Activated T-cell treated with anti-CD3 and anti-CD28 coated beads for 4 hours (primary cell): Measurements from ENCODE around the gene DLG2.

Experiments used
- DNase-seq: peaks from one replicate; pipeline ENCODE4 v3.0.0-alpha.2; 2020

The DLG2 gene

DNA sequence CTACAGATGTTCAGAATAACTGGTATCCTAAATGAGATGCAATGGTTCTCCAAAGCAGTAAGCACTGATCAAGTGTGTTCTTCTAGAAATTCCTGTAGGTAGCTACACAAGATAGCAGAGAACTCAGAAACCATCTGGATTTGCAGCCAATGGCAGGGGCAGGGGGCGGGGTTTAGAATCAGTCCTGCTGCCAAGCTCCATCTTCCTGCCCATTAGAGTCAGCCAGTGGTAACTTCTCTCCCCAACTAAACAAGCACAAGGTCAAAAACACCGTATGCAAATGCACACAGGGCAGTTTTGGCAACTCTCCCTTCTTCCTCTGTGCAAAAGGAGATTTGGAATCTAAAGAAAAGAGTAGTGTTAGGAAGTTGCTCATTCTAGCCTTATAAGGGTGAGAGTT lies 2103.5 kb downstream of the DLG2 start:
- no peak for DNase-seq

DNA sequence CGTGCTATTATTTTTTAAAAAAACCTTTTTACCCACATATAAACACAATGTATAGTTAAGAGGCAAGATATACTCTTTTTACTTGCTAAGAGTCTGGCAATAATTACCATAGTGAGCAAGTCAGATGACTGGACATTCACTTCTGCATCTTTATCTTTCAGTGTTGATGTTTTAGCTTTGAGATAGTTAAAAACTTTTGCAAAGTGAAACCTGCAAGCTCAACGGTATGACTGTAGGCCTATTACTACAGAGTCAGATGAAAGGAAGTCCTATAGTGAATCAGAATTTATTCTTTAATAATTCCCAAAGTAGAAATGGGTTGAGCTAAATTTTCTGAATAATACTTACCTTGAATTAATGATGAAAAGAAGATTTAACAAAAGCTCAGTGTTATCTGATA lies 2104.2 kb downstream of the DLG2 start:
- DNase-seq = no peak

DNA sequence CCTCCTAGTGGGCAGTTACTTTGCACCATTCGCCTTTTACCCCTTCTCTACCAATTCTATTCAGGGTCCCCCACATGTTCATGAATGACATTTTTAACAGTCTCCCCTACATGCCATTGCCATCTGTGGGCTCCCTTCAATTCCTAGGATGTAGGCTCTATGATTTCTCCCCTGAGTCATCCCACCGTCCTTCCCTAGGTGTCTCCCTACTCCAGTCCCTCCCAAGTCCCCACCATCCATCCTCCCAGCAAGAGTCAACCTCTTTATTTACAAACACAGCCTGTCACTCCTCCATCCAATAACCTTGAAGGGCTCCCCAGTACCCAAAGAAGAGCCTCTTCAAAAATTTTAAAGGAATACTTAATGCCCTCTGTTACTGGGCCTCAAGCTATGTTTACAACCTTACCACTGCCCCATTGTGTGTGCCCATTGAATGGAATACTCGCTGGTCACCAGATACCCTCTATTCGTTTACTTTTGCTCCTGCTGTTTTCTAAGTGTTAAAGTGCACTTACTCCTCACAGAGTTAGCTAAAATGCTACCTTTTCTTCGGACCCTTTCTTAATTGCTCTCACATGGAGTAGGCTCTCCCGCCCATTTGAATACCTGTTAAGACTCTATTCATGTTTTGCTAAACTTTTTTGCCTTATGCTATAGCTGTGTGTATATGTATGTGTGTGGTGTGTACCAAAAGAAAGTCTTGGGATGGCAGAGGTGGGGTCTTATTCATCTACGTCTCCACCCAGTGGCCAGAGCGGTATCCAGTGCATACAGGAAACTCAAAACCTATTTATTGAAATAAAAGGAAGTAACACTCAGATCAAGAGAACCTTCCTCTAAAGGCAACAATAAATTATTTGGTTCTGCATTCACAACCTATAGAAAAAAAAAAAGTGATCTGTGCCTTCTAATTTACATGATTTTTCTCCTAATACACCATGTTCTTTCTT lies 2105.2 kb downstream of the DLG2 start:
- no peak for DNase-seq

DNA sequence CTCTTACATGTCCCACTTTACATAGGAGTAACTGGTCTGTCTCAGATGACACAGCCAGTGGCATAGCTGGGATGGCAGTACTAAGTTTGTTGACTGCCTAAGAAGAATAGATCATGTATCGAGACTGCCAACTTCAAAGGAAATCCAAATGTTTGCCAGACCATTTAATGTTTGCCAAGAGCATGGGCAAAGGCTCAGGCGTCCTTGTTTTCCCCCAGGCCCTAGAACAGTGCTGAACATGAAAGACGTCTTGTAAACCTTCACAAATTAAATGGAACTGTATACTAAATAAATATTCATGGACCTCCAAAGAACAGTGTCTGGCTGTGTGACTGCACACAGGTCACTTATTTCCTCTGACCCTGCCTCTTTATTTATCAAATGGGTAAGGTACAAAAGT lies 2106.3 kb downstream of the DLG2 start:
- no peak for DNase-seq

DNA sequence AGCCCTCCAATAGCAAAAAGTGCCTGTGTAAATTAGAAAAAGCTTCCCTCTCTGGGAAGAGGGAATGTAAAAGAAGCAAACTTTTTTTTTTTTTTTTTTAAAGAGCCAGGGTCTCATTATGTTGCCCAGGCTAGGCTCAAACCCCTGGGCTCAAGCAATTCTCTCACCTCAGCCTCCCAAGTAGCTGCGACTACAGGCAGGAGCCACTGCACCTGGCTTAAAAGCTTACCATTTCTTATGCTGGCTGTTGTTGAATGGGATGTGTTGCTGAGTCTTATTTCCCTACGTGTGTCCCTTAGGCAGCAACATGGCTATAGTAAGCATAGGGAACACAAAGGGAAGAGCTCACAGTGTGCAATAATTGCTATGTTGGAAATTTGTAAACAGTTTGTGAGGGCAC lies 2115.5 kb downstream of the DLG2 start:
- DNase-seq = no peak

DNA sequence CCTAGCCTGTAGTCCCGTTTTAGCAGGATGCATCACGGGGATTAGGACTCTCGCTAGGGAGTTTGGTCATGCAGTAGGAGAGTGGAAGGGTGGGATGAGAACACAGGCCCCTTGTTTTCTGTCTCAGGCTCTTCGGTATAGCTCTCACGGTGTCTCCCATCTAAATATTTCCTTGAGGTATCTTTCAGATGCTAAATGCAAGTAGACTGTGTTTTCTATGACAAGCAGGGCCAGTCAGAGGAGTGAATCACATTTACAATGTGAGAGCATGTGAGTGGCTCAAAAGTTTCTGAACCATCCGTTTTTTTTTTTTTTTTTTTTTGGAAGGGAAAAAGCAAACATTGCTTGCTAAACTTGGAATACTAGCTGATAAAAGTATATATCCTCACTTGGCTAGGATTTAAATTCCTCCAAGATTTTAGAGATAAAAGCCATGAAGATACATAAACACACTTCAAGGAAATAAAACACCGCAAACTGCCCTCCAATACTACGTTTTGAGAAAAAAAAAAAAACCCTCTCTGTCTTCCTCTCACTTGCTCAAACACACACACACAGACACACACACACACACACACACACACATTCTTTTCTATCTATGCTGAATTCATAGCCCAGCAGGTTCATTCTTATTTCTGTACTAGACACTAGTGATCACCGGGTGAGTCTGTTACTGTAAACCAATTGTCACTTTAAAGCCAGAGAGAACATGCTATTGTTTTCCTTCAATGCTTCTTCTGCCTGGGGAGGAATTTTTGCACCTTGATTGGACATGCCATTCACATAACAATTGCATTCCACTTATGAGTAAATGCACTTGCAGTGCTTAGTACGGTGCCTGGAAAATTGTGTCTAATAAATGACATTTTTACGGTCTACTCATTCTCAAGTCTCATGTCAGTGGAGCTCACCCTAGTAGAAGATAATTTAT lies 2116.3 kb downstream of the DLG2 start:
- no peak for DNase-seq

DNA sequence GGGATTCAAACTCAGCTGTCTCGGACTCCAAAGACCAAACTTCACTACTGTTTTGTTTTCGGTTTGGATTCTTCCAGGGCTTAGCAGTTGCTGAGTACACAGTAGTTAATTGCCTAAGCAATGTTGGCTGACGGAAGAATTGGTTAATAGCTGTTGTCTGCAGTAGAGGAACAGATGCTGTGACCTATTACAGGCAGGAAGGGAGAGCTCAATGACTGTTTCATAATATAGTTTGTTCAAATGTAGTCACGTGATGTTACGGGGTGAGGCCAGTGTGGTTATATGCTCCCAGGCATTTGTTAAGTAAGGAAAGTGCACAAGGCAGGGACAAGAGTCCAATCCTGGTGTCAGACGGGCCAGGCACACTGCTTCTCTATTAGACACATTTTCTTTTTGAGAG lies 2118.3 kb downstream of the DLG2 start:
- no peak for DNase-seq

DNA sequence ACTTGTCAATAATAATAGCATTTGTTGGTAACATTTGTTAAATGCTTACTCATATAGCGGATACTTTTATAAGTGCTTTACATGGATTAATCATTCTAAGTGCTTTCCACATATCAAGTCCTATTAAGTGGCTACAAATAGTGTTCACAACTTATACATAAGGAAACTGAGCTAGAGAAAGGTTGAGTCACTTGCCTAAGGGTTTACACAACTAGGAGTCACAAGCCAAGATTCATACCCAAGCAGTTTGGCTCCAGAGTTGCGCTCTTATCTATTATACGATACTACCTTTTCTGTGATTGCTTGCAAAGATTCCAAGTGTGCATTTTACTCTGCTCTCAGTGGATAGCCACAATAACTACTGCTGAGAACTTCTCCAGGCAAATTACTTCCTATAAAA lies 2125.1 kb downstream of the DLG2 start:
- DNase-seq = no peak

DNA sequence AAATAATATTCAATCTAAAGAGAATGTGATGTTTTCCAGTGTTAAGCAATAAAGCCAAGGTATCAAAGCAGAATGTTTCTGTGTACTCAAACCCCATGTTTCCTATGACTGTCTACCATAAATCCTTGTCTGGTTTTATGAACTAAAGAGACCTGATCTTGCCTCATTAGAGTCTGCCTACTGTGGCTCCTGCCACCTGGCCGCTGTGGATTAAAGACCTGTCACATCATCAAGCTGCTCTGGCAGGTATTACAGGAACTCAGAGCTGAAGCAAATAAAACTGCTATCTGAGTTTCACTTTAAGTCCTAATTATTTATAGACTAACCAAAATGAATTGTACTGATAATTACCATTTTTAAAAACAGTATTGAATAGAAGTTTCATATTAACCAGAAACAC lies 2133.2 kb downstream of the DLG2 start:
- no peak for DNase-seq

DNA sequence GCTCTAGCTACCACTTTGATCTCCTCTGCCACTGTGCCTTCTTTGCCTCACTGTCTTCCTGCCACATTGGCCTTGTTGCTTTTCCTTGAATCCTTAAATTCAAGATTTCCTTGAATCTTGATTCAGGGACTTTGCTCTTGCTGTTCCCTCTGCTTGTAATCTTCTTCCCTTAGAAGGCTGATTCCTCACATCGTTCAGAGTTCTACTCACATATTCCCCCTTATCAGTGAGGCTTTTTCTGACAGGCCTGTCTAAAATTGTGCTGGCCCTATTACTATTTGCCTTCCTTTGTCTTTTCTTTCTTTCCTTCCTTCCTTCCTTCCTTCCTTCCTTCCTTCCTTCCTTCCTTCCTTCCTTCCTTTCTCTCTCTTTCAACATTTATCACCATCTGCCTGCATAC lies 2134.1 kb downstream of the DLG2 start:
- no peak for DNase-seq

DNA sequence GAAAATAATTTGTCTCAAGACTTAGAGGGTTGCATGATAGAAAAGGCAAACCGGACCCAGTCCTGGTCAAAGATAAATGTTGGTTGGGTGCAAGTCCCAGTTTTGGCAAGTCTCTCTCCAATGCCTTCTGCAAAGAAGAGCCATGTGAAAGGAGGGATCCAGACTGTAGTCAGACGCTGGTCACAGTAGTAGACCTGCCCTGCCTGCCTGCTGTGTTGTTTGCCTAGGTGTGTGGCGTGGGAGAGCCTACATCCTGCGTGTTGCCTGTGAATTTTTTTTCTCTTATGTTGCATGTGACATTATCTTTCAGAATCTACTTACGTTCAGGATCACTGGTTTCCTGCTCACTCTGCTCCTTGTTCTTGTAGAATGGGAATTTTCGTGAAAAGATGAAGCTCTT lies 2143.3 kb downstream of the DLG2 start:
- no peak for DNase-seq

DNA sequence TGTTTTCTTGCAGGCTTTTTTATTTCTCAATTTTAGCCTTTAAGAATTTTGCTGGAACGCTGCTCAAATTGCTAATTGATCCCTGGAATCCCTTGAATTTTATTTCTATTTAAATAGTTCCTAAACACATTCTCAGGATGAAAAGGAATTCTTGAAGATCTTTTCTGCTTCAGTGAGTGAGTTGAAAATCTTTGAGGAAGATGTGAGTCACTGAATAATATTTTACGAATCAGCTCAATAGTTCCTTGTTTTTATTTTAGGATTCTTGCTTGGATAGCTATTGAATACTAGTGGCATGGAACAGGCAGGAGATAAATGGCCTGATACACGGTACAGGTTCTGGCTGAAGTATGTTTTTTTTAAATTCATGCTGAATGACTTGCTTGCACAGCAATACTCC lies 2146.3 kb downstream of the DLG2 start:
- no peak for DNase-seq

DNA sequence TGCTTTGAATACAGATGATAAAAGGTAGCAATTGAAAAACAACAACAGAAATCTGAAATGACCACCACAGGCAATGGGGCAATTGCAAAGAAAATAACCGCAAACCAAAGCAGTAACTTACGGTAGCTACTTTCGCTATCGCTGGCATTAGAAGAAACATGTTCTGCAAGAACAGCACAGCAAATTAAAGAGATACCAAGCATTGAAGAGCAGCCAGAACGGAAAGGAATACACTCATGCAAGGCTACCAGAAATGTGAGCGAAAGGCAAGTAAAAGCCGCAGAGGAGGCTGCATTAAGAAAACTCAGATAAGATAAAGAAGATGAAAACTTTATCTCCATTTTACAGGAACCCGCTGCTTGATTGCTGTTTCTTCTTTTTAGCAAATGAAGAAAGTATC lies 2146.9 kb downstream of the DLG2 start:
- no peak for DNase-seq

DNA sequence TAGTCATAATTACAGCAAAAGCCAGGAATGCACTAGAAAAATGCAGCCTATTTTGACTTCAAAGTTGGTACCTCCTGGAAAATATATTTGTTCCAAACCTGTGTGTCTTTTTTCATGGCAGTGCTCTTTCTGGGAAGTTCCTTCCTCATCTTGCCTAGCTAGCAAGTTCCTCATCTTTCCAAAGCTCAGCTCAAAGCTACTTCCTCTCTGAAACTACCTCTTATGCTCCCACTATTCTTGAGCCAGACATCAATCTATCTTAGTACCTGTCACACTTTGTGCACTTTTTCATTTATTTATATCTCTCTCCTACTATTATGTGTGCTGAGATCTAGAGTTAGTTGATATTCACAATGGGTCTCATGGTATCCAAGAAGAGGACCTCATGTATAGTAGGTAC lies 2149.4 kb downstream of the DLG2 start:
- DNase-seq = no peak

DNA sequence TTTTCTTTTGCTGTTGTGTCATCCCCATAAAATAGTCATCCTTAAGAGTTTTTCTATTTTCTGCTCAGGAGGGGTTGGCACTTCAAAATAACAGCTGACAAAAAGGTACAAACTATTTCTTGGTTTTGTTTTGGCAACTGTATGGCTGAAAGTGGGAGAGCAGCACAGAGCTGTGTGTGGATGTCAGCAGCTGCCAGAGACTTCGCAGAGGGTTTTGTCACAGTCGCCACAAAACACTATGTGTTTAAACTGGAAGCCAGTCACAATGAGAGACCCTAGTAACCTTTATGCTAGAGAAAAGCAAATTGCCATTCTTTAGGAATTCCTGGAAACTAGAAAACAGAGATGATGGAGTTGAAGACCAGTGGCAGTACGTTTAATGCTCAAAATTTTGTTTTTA lies 2151.4 kb downstream of the DLG2 start:
- DNase-seq = no peak

DNA sequence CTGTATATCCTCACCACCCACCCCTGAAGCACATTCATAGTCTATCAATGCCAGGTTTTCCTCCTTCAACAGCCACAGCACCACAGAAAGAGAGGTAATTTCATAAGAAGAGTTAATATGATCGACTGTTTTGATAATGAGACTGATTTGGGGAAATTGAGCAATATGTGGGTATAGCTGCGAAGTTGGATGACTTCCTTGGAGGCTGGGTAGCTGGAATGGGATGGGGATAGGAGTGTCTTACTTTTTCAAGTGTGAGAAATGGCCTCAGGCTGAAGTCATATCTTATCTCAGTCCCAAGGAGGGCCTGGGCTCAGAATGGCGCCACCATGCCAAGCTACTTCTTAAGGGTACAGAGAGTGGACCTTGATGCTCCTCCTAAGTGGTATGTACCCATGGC lies 2153.4 kb downstream of the DLG2 start:
- DNase-seq = no peak

DNA sequence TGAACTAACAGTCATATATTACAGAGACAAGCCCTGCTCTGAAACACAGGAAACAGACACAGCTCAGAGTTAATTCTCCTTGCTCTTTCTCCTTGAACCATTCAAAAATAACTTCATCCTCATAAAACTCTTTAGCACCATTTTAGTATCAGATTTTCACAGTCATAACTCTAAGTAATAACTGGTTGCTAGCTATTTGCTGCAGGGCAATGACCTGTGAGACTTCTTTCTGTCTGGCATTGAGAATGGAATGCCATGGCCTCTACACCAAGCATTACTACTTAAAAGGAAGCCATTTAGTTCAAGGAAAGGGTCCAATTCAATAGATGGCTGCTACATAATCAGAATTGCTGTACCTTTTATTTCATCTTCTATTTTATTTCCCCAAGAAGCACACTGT lies 2154.3 kb downstream of the DLG2 start:
- no peak for DNase-seq

DNA sequence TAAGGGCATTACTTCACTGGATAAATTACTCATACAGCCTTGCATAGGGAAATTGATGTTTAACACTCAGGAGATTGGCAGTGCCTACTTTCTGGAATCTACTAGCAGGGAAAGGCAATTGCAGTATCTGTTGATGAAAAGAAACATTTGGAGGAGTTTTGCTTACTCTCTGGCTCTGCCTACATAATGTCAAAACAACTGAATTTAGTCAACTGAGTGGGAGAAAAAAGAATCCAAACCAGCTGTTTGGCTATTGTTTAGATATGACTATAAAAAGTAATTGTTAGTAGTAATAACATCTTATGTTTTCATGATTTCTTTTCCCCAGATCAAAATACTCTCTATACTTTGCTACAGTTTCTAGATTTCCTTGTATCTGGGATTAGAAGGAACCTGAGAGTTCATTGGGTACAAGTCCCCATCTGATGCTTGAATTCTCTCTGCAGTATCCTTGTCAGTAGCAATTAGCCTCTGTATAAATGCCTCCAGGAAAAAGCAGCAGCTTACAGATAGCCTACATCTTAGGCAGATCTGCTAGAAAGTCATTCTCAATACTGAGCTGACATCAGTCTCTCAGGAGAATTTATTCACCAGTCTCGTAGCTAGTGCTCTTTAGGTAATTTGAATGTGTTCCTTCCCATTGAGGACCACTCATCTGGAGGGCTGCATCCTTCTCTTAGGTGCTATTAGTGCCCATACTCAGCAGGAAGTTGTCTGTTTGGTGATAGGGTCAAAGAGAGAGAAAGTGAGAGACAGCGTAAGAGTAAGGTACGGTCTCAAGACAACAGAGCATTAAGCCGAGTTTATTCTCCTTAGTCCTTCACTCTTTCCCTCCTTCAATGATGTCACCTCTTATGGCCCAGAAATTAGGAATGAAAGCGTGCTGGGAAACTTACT lies 2155.1 kb downstream of the DLG2 start:
- DNase-seq = no peak

DNA sequence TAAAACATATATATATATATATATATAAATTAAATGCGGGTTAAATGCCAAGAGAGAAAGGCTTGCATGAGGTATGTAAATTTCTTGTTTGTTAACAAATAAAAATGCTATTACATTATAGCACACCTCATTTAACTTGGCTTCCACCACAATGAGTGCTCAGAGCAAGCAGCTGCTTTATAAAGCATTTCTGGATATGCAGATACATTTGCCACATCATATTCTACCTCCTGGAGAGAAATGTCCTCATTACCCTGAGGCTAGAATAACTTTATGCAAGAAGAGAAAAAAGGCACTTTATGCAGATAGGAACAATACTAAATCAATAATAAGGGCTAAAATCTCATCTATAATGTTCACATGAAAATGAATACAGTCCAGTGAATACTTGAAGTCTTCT lies 2159.3 kb downstream of the DLG2 start:
- DNase-seq = no peak

DNA sequence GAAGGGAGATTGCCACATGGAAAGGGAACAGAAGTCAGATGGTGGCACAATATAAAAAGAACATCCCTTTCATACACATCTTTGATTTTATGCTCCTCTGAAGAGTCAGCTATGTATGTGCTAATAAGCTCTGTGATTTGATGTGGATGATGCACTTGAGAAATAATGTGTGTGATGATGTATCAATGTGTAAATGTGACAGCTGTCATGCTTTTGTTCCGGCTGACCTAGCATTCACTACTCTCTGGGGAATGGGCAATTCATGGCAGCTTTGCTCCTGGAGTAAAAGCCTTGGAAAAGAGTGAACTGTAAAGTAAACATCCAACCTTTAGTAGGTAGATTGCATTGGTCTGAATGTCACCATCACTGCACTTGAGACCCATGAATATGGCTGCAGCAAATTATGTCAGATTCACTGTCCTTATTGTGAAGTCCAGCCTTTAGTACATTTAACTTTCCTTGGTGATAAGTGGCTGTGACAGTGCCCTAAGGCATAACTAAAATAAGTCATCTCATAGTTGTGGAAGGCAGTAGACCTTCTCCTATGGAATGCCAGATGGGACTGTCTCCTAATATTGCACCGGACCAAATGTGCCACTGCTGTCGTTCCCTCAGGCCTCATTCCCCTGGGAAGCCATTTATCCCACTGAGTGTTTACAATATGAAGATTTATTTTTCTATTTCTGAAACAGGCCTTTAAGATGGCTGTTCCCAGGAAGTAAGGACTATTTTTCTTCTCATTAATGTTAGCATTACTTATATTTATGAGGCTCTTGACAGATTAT lies 2162.8 kb downstream of the DLG2 start:
- no peak for DNase-seq

DNA sequence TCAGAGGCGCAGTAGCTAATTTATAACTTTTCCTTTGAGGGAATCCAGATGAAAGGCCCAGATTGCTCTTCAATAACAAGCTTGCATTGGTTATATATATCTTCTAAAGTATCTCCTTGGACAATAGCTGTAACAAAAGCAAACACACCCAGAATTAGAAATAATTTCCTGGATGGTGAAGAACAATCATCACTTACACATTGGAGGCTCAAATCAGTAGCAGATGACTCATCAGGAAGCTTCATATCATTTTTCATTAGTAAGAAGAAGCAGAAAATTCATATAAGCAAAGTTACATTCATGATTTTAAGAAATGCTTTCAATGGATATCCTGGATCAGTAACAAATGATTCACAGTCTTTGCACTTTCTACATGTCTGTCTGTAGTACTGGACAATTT lies 2167.3 kb downstream of the DLG2 start:
- no peak for DNase-seq

DNA sequence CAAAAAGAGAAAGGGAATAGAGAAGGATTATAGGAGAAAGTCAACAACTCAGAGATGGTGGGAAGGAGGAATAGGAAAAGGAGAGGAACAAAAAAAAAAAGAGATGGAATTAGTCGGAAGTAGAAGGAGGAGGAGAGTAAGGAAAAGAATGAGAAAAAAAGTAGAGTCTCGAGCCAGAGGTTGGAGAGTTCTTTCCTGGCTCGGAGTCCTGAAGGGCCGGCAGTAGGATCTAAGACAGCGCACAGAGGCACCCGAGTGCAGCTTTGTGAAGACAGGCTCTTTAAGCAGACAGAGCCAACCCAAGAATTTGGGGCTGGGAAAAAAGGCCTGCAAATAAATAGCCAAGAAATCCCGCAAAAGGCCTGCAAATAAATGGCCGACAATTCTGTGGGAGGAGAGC lies 2170.6 kb downstream of the DLG2 start:
- no peak for DNase-seq
